NOMO-1 treated with dmso at 0.1 percent for 144 hours (cell line): Measurements from ENCODE around the gene L3MBTL3.

ENCODE experiments used
- DNase-seq: peaks from one replicate; lab custom pipeline; 2025; ENCODE audit not compliant: unreplicated experiment; lab: John Stamatoyannopoulos, UW

The L3MBTL3 gene

DNA sequence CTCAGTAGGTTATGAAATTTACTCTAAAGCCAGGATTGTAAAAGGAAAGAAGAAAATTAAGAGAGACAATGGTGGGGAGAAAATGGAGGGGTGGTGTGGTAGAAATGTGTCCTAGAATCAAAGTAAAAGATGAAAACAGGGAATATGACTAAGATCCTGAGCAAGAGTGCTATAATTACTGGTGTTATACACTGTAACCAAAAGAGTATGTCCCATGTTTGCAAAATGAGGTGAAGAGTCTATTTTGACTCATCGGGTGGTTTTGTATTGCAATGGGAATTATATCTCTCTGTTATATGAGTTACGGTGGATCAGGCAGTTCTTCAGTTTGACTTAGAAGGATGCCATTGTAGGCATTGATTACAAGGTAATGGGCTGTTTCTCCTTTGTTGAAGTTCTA, 8.5 kb downstream of the L3MBTL3 start:
- no peak for DNase-seq

GRCh38 chr6:130027948-130028347, 9.6 kb downstream of the L3MBTL3 start:
- no peak for DNase-seq

DNA sequence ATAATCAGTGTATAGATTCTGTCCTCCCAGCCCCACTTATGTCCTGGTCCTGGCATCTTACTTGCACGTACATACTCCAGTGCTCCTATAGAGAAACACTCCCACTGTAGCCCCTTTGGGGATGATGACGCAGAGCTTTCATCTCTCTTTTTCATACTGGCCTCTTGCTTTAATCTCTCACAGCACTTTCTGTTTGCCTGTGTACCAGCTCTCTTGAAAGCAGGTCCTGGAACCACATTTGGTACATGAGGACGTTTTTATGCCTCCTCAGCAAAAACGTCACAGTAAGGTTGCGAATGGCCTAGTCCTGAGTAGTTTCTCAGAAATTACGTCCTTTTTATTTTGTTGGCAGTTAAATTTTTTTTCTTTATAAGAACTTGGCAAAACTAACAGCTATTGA, 10.8 kb downstream of the L3MBTL3 start:
- no peak for DNase-seq

DNA sequence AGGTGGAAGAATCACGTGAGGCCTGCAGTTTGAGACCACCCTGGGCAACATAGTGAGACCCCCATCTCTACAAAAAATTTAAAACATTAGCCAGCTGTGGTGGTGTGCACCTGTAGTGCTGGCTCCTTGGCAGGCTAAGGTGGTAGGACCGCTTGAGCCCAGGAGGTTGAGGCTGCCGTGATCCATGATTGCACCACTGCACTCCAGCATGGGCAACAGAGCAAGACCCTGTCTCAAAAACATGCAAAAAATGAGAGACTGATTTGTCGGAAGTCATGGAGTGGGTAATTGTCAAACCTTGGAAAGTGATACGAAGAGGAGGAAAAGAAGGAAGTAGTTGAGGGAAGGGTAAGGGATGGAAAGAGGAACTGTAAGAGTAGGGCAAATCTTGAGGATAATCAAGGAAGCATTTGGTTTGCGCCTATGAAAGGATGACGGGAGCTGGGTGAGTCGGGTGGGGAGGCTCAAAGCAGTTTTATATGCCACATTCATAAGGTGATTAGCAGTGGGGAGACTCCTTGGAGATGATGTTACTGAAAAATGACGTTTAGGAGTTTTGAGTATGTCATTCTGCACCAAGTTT, 14.5 kb downstream of the L3MBTL3 start:
- DNase-seq: no peak

- DNase-seq: no peak
Observed at GRCh38 chr6:130033949-130034348, 15.6 kb downstream of the L3MBTL3 start.

- no peak for DNase-seq
Observed at GRCh38 chr6:130034378-130035146, 16.2 kb downstream of the L3MBTL3 start.

GRCh38 chr6:130035211-130035610, 16.8 kb downstream of the L3MBTL3 start:
- no peak for DNase-seq

DNA sequence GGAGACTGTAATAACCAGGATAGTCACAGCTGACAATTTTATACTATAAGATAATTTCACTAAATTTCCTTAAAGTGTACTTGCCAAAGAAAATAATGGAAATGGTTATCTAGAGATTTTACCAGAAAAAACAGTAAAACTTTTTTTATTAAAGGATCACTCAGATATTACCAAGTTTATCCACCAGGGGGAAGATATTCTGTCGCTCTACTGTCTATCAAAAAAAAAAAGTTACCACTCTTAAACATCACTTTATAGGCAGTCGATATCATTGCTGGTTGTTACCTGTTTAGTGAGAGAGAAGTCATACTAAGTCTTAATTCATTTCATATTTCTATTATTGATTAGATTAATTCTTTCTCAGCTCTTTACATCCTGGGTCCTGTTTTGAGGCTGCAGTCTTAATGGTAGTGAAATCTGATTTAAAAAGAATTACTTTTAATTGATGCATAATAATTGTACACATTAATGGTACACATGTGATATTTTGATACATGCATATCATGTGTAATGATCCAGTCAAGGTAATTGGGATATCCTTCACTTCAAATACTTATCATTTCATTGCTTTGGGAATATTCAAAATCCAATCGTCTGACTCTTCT, 18.9 kb downstream of the L3MBTL3 start:
- no peak for DNase-seq

GRCh38 chr6:130041594-130041993, 23.2 kb downstream of the L3MBTL3 start:
- DNase-seq: no peak

DNA sequence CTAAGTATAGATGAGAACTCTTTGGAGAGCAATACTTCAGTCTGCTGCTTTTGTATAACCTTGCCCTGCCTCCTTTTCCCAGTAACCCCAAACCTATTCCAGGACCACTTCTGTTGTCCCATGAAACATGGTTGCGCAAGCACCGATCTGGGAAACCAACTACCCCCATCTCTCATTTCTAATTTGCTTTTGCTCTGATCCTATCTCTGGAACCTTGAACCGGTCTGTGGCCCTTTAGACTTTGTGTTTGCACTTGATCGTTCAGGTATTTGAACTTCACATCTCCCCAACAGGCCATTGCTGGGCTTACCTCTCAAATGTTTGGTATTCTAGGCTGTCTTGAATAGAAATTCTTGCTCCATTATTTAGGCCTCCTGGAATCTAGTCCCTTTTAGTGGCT, 25.0 kb downstream of the L3MBTL3 start:
- no peak for DNase-seq

- DNase-seq: no peak
Observed at GRCh38 chr6:130045622-130046021, 27.2 kb downstream of the L3MBTL3 start.

DNA sequence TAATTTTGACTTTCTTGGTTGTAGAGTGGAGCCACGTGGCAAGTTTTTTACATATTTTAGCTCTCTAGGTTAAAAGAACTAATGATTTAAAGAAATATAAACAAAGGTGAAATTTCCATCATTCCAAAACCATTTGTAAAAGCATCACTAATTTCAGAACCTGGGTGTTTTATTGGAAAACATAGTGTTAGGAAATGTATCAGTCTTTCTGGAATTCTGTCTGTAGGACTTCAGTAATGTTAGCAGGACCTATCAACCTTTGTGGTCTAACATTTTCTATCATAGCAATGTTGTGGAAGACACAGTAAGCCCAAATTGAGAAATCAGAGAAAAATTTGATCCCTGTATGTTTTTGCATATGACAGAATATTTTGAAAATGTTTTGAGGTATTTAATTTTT, 28.3 kb downstream of the L3MBTL3 start:
- no peak for DNase-seq

- DNase-seq: no peak
Observed at GRCh38 chr6:130047088-130047995, 29.0 kb downstream of the L3MBTL3 start.

DNA sequence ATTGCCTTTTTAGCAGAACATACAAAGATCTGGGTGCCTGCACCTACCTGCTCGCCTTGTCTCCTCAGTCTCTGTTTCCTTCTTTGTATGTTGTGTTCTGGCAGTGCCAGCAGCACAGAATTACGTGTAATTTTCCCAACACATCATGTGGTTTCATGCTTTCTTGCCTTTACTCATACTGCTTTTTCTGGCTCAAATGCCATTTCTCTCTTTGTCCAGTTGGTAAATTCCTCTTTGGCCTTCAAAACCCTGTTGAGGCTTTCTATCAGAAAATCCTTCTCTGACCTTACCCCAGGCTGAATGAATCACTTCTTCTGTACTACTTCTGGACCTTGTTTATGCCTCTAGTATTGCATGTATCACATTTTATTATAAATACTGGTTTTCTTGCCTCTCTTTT, 31.8 kb downstream of the L3MBTL3 start:
- no peak for DNase-seq

GRCh38 chr6:130054725-130055124, 36.3 kb downstream of the L3MBTL3 start:
- DNase-seq: no peak

- DNase-seq: no peak
Observed at GRCh38 chr6:130055271-130055670, 36.9 kb downstream of the L3MBTL3 start.

DNA sequence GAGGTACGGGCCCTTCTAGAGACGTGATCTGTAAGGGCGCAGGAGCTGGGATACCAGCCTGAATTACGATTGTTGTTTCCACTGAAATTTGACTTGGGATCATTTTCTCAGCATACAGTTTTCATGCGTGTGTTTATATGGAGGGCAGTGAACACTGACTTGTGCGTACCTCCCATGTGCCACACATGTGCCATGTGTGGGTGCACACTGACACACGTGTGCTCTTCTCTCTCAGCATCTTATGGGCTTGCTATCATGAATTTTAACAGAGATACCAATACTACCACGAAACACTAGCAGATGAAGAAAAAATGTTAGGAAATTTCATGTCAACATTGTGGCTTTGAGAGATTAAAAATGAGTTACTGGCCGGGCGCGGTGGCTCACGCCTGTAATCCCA, 39.1 kb downstream of the L3MBTL3 start:
- no peak for DNase-seq

DNA sequence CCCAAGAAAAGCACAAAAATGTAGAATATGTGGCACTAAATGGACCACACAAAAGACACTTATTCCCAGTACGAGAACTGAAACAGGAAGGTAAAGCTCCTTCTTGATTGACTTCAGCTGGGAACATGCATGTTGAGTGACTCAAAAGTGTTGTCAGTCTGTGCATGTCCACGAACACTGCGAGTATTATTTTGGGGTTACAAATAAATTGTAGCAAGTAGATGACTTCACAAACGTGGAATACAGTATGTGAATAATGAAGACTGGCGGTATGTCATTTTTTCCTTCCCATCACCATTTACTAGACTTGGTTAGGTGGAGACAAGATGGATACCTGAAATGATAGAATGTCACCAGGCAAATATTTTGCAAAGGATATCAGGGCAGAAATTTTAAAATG, 45.4 kb downstream of the L3MBTL3 start:
- DNase-seq: no peak

DNA sequence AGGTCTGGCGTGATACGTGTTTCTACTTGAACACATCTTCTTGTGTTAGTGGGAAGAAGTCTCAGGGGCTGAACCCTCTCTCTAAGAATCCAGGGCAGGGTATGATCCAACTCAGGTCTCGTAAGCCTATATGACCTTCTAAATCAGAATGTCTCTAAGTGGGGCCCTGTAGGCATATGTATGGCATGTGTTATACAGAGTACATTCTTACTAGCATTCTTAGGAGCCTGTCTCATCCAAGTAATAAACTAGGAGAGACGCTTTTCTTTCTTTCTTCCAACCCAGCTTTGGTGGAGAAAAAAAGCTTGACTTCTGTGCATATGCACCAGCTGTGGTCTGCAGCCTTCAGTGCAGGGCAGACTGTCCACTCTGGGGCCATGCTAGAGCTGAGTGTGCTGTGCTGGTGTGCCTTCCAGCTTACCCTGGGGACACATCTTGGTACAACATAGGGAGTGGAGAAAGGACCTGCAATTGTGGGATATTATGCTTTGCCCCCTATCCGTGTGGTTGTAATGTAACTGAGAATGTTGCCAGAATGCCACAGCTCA, 47.3 kb downstream of the L3MBTL3 start:
- no peak for DNase-seq

GRCh38 chr6:130069485-130069884, 51.1 kb downstream of the L3MBTL3 start:
- DNase-seq: no peak

- no peak for DNase-seq
Observed at GRCh38 chr6:130070326-130070725, 51.9 kb downstream of the L3MBTL3 start.
